Hepatocyte (in vitro differentiated cells): ENCODE results near the gene TCF4. TPM values are rescaled to one million over a fixed set of nuclear protein-coding genes. Genes with fewer than 3 reads are reported as not detected.

Experiments used
- DNase-seq: peaks from one replicate; pipeline ENCODE4 v3.0.0-alpha.2; 2016; ENCODE audit warnings: low spot score
- H2AFZ ChIP-seq: fragments of 200-600 bp; sonication (generic); 2 replicates; pipeline ENCODE4 v1.6.0; 2016; ENCODE audit warnings: antibody characterized with exemption, mild to moderate bottlenecking
- H3K27ac ChIP-seq: fragments of 200-600 bp; sonication (generic); 2 replicates; pipeline ENCODE4 v1.5.1; 2016; ENCODE audit warnings: mild to moderate bottlenecking
- H3K27me3 ChIP-seq: fragments of 200-600 bp; sonication (generic); 2 replicates; pipeline ENCODE4 v1.6.1; 2016
- H3K36me3 ChIP-seq: fragments of 200-600 bp; sonication (generic); replicated peaks from 2 replicates; pipeline ENCODE4 v1.5.1; 2016; ENCODE audit warnings: low read depth; ENCODE audit not compliant: insufficient read depth
- H3K4me1 ChIP-seq: fragments of 200-600 bp; sonication (generic); 2 replicates; pipeline ENCODE4 v1.5.1; 2016; ENCODE audit warnings: mild to moderate bottlenecking, moderate library complexity; ENCODE audit not compliant: insufficient read depth
- H3K4me2 ChIP-seq: fragments of 200-600 bp; sonication (generic); 2 replicates; pipeline ENCODE4 v1.6.0; 2016
- H3K4me3 ChIP-seq: fragments of 200-600 bp; sonication (generic); 2 replicates; pipeline ENCODE4 v1.5.1; 2016; ENCODE audit warnings: mild to moderate bottlenecking
- H3K79me2 ChIP-seq: fragments of 200-600 bp; sonication (generic); 2 replicates; pipeline ENCODE4 v1.6.0; 2017; ENCODE audit warnings: mild to moderate bottlenecking
- H3K9me2 ChIP-seq: fragments of 200-600 bp; sonication (generic); replicated peaks from 2 replicates; pipeline ENCODE4 v1.6.0; 2017; ENCODE audit warnings: mild to moderate bottlenecking; ENCODE audit not compliant: insufficient read depth
- H3K9me3 ChIP-seq: fragments of 200-600 bp; sonication (generic); 2 replicates; pipeline ENCODE4 v1.5.1; 2016; ENCODE audit warnings: low read depth, mild to moderate bottlenecking
- H4K20me1 ChIP-seq: fragments of 200-600 bp; sonication (generic); 2 replicates; pipeline ENCODE4 v1.6.0; 2016; ENCODE audit warnings: mild to moderate bottlenecking; ENCODE audit not compliant: insufficient read depth, poor library complexity, severe bottlenecking
- CTCF ChIP-seq: fragments of 200-600 bp; sonication (generic); IDR thresholded peaks from 2 replicates; pipeline ENCODE4 v1.5.1; 2016; ENCODE audit warnings: antibody characterized with exemption, mild to moderate bottlenecking; ENCODE audit not compliant: poor library complexity
- EZH2 ChIP-seq: fragments of 200-600 bp; sonication (generic); IDR thresholded peaks from 2 replicates; pipeline ENCODE4 v1.6.1; 2016; ENCODE audit warnings: antibody characterized with exemption, mild to moderate bottlenecking, borderline replicate concordance
- EZH2phosphoT487 ChIP-seq: fragments of 200-600 bp; sonication (generic); IDR thresholded peaks from one replicate; pipeline ENCODE4 v1.6.1; 2018; ENCODE audit warnings: antibody characterized with exemption, mild to moderate bottlenecking, low read depth, moderate library complexity; ENCODE audit not compliant: unreplicated experiment, severe bottlenecking
- WGBS: methylation state at CpG from one replicate; pipeline ENCODE4 v1.1.6; 2016; ENCODE audit warnings: low lambda C conversion rate; ENCODE audit errors: missing lambda C conversion rate; 5-methylcytosine and 5-hydroxymethylcytosine counted together
- polyA plus RNA-seq: library from polyadenylated mRNA; unstranded; fragments of >200 nt; fragmentation: Nextera tagmentation; extraction: Ambion mirVana; gene quantifications from 2 replicates; pipeline ENCODE4 v1.2.1, GENCODE V29; 2016
- total RNA-seq: library from RNA; depleted of rRNA; stranded (reverse); fragments of >200 nt; gene quantifications from 2 replicates; pipeline ENCODE4 v1.2.3, GENCODE V29; 2014

The TCF4 gene
- total and polyA plus RNA-seq, 2 experiments from 2014 or later = 40.5 to 65.2 TPM

- H3K79me2 ChIP-seq = no peaks in the 10 kb centered on the region
- no peak overlapping the region for H2AFZ ChIP-seq
- no peak overlapping the region for H3K27ac ChIP-seq
- DNase-seq = no peak
- H3K4me3 ChIP-seq = no peak overlapping the region
- no peaks in the 10 kb centered on the region for H4K20me1 ChIP-seq
- H3K4me2 ChIP-seq = no peak overlapping the region
- TF ChIP-seq CTCF = no peak
- no peak for TF ChIP-seq EZH2
- no peak for TF ChIP-seq EZH2phosphoT487
- WGBS = 94% methylated on average over 5 of the region's 5 CpGs
- no peaks in the 10 kb centered on the region for H3K36me3 ChIP-seq
- H3K9me3 ChIP-seq = no peaks in the 10 kb centered on the region
- H3K4me1 ChIP-seq = peaks cover 12% of the 10 kb centered on the region
- H3K27me3 ChIP-seq = no peaks in the 10 kb centered on the region
- H3K9me2 ChIP-seq = no peaks in the 10 kb centered on the region
Measured at GRCh38 chr18:55240978-55241377, 347.0 kb downstream of the TCF4 start.

- Histone ChIP-seq H4K20me1 (no peaks in the 10 kb centered on the region), H3K4me1 (peaks cover 13% of the 10 kb centered on the region), H3K79me2 (no peaks in the 10 kb centered on the region), H3K4me2 (no peak overlapping the region), H3K9me3 (no peaks in the 10 kb centered on the region), H2AFZ (no peak overlapping the region), H3K4me3 (no peak overlapping the region), H3K27ac (no peak overlapping the region), H3K27me3 (no peaks in the 10 kb centered on the region), H3K36me3 (no peaks in the 10 kb centered on the region), H3K9me2 (no peaks in the 10 kb centered on the region)
- TF ChIP-seq EZH2 = no peak
- no peak for DNase-seq
Measured at GRCh38 chr18:55239740-55240139, 348.3 kb downstream of the TCF4 start.

GRCh38 chr18:55237660-55238059 is 350.3 kb downstream of the TCF4 start:
- no peak overlapping the region for H2AFZ ChIP-seq
- no peak overlapping the region for H3K27ac ChIP-seq
- no peak overlapping the region for H3K4me2 ChIP-seq
- no peak for DNase-seq
- no peaks in the 10 kb centered on the region for H4K20me1 ChIP-seq
- H3K9me2 ChIP-seq = no peaks in the 10 kb centered on the region
- no peaks in the 10 kb centered on the region for H3K36me3 ChIP-seq
- H3K79me2 ChIP-seq = no peaks in the 10 kb centered on the region
- no peak overlapping the region for H3K4me3 ChIP-seq
- TF ChIP-seq EZH2 (no peak), CTCF (no peak), EZH2phosphoT487 (no peak)
- no peaks in the 10 kb centered on the region for H3K9me3 ChIP-seq
- H3K4me1 ChIP-seq = peaks cover 3% of the 10 kb centered on the region
- WGBS = 100% methylated on average over 3 of the region's 3 CpGs
- H3K27me3 ChIP-seq = no peaks in the 10 kb centered on the region

GRCh38 chr18:55236150-55236931 is 351.7 kb downstream of the TCF4 start:
- no peaks in the 10 kb centered on the region for H4K20me1 ChIP-seq
- no peak for DNase-seq
- no peak overlapping the region for H3K4me2 ChIP-seq
- TF ChIP-seq EZH2phosphoT487 = no peak
- TF ChIP-seq CTCF = no peak
- TF ChIP-seq EZH2 = no peak
- no peaks in the 10 kb centered on the region for H3K36me3 ChIP-seq
- H3K27ac ChIP-seq = no peak overlapping the region
- no peaks in the 10 kb centered on the region for H3K9me2 ChIP-seq
- 74% methylated on average over 6 of the region's 6 CpGs for whole genome bisulfite sequencing
- H3K79me2 ChIP-seq = no peaks in the 10 kb centered on the region
- no peaks in the 10 kb centered on the region for H3K9me3 ChIP-seq
- H3K4me1 ChIP-seq = peaks cover 3% of the 10 kb centered on the region
- H2AFZ ChIP-seq = no peak overlapping the region
- H3K4me3 ChIP-seq = no peak overlapping the region
- H3K27me3 ChIP-seq = no peaks in the 10 kb centered on the region
